HEK293T (cell line): ENCODE results near the gene CACHD1.
"Not testable (repeated sequence)": the region's sequence is repeated elsewhere in the genome, so short reads cannot be mapped to it uniquely, and the experiment has no call there.

ENCODE experiments used
- CTCF ChIA-PET: fragments of 350-600 bp; formaldehyde crosslinking; extraction: SDS; loops from one replicate; lab custom pipeline; 2021; ENCODE audit warnings: antibody characterized with exemption, inconsistent platforms; lab: Yijun Ruan, JAX
- POLR2A ChIA-PET: fragments of 350-600 bp; formaldehyde crosslinking; extraction: SDS; loops from one replicate; lab custom pipeline; 2020; ENCODE audit warnings: antibody characterized with exemption, inconsistent platforms; lab: Yijun Ruan, JAX
- DNase-seq: peaks from one replicate; pipeline ENCODE4 v3.0.0; 2012; ENCODE audit warnings: mixed read lengths; ENCODE audit errors: extremely low spot score
- ARNT ChIP-seq: fragments of 450-650 bp; IDR thresholded peaks from 2 replicates; pipeline ENCODE4 v1.6.1; 2017; ENCODE audit warnings: mild to moderate bottlenecking
- BHLHE40 ChIP-seq: fragments of 450-650 bp; IDR thresholded peaks from 2 replicates; pipeline ENCODE4 v1.6.1; 2016; ENCODE audit warnings: mild to moderate bottlenecking, moderate library complexity, borderline replicate concordance
- CTBP1 ChIP-seq: fragments of 450-650 bp; IDR thresholded peaks from 2 replicates; pipeline ENCODE4 v1.6.1; 2016; ENCODE audit warnings: borderline replicate concordance
- ELF4 ChIP-seq: fragments of 450-650 bp; IDR thresholded peaks from 2 replicates; pipeline ENCODE4 v1.6.1; 2017; ENCODE audit warnings: antibody characterized with exemption
- FOXA1 ChIP-seq: fragments of 450-650 bp; IDR thresholded peaks from 2 replicates; pipeline ENCODE4 v1.6.1; 2016; ENCODE audit warnings: mild to moderate bottlenecking
- FOXK2 ChIP-seq: fragments of 450-650 bp; IDR thresholded peaks from 2 replicates; pipeline ENCODE4 v1.6.1; 2016; ENCODE audit warnings: mild to moderate bottlenecking
- FOXM1 ChIP-seq: fragments of 450-650 bp; IDR thresholded peaks from 2 replicates; pipeline ENCODE4 v1.6.1; 2017; ENCODE audit warnings: mild to moderate bottlenecking, borderline replicate concordance
- HDGF ChIP-seq: fragments of 450-650 bp; IDR thresholded peaks from 2 replicates; pipeline ENCODE4 v1.6.1; 2017; ENCODE audit warnings: antibody characterized with exemption, borderline replicate concordance
- L3MBTL2 ChIP-seq: fragments of 450-650 bp; conservative IDR thresholded peaks from 2 replicates; pipeline ENCODE4 v1.6.1; 2016; ENCODE audit warnings: mild to moderate bottlenecking
- LEF1 ChIP-seq: fragments of 450-650 bp; IDR thresholded peaks from 2 replicates; pipeline ENCODE4 v1.6.1; 2017; ENCODE audit warnings: mild to moderate bottlenecking, borderline replicate concordance
- NFRKB ChIP-seq: fragments of 450-650 bp; IDR thresholded peaks from 2 replicates; pipeline ENCODE4 v1.6.1; 2016; ENCODE audit warnings: mild to moderate bottlenecking, moderate library complexity
- PKNOX1 ChIP-seq: fragments of 450-650 bp; IDR thresholded peaks from 2 replicates; pipeline ENCODE4 v1.6.1; 2016
- SP1 ChIP-seq: fragments of 450-650 bp; IDR thresholded peaks from 2 replicates; pipeline ENCODE4 v1.6.1; 2017
- SUZ12 ChIP-seq: fragments of 450-650 bp; IDR thresholded peaks from 2 replicates; pipeline ENCODE4 v1.6.1; 2016; ENCODE audit warnings: mild to moderate bottlenecking
- TARDBP ChIP-seq: fragments of 450-650 bp; IDR thresholded peaks from 2 replicates; pipeline ENCODE4 v1.6.1; 2016
- ZNF384 ChIP-seq: fragments of 450-650 bp; IDR thresholded peaks from 2 replicates; pipeline ENCODE4 v1.6.1; 2016

Gene CACHD1

GRCh38 chr1:64599242-64599641, 129.3 kb downstream of the CACHD1 start:
- DNase-seq = no peak
- ChIA-PET POLR2A (no interaction called here), CTCF (no interaction called here)
- TF ChIP-seq TARDBP (no peak), CTBP1 (no peak), SP1 (no peak), L3MBTL2 (no peak), SUZ12 (no peak), ELF4 (no peak), NFRKB (no peak), BHLHE40 (no peak), FOXM1 (no peak), FOXA1 (no peak), HDGF (no peak), PKNOX1 (no peak)

- CTCF ChIA-PET = no interaction called here
- DNase-seq = no peak
- TF ChIP-seq ARNT = no peak
- TF ChIP-seq NFRKB = no peak
- TF ChIP-seq SUZ12 = no peak
- no peak for TF ChIP-seq ELF4
- no peak for TF ChIP-seq CTBP1
- TF ChIP-seq PKNOX1 = no peak
- no peak for TF ChIP-seq HDGF
- no peak for TF ChIP-seq LEF1
- POLR2A ChIA-PET = no interaction called here
These were observed 131.3 kb downstream of the CACHD1 start for GRCh38 chr1:64601207-64601606.

GRCh38 chr1:64608005-64608650, 138.2 kb downstream of the CACHD1 start:
- POLR2A ChIA-PET = no interaction called here
- CTCF ChIA-PET = no interaction called here
- no peak for DNase-seq
- TF ChIP-seq FOXK2 (no peak), TARDBP (no peak), PKNOX1 (no peak), L3MBTL2 (no peak), ARNT (no peak), HDGF (no peak)

GRCh38 chr1:64608651-64609048, 138.7 kb downstream of the CACHD1 start:
- POLR2A ChIA-PET = no interaction called here
- no peak for DNase-seq
- CTCF ChIA-PET = no interaction called here
- no peak for TF ChIP-seq HDGF
- no peak for TF ChIP-seq PKNOX1
- no peak for TF ChIP-seq FOXK2
- no peak for TF ChIP-seq LEF1
- TF ChIP-seq SUZ12 = no peak
- no peak for TF ChIP-seq TARDBP
- TF ChIP-seq ELF4 = no peak
- TF ChIP-seq CTBP1 = no peak
- no peak for TF ChIP-seq BHLHE40

GRCh38 chr1:64610950-64611349, 141.0 kb downstream of the CACHD1 start:
- POLR2A ChIA-PET, DNase-seq, CTCF ChIA-PET: not testable (repeated sequence)

GRCh38 chr1:64616039-64616438, 146.1 kb downstream of the CACHD1 start:
- TF ChIP-seq FOXK2 (no peak), ELF4 (no peak), LEF1 (no peak), ARNT (no peak), ZNF384 (no peak), PKNOX1 (no peak), SP1 (no peak), SUZ12 (no peak), FOXM1 (no peak), FOXA1 (no peak), BHLHE40 (no peak), HDGF (no peak), L3MBTL2 (no peak), CTBP1 (no peak), NFRKB (no peak), TARDBP (no peak)
- POLR2A ChIA-PET = no interaction called here
- DNase-seq = no peak
- CTCF ChIA-PET = interaction anchor here (0.6 kb wide), 1 partner anchor 119 kb away, joined by 3 read pairs; no protein-coding TSS in a partner anchor
